Upper lobe of right lung (tissue), 1 donor: Measurements from ENCODE around the gene EIF4G3. TPM values are rescaled to one million over a fixed set of nuclear protein-coding genes. Genes with fewer than 3 reads are reported as not detected.

ENCODE experiments used
- ATAC-seq: fragments of 200-7000 bp; cut with Tn5 transposase; one replicate; pipeline ENCODE4 v1.9.1; 2020; ENCODE audit warnings: mild to moderate bottlenecking, moderate library complexity
- DNase-seq: peaks from one replicate; pipeline ENCODE4 v3.0.0-alpha.2; 2020
- H3K27ac ChIP-seq: fragments of 200-600 bp; one replicate; pipeline ENCODE4 v1.8.0; 2022
- H3K27me3 ChIP-seq: fragments of 200-600 bp; one replicate; pipeline ENCODE4 v1.8.0; 2022; ENCODE audit warnings: mild to moderate bottlenecking
- H3K36me3 ChIP-seq: fragments of 200-600 bp; one replicate; pipeline ENCODE4 v1.8.0; 2022
- H3K4me1 ChIP-seq: fragments of 200-600 bp; one replicate; pipeline ENCODE4 v1.8.0; 2022
- H3K4me3 ChIP-seq: fragments of 200-600 bp; one replicate; pipeline ENCODE4 v1.8.0; 2022; ENCODE audit warnings: mild to moderate bottlenecking
- H3K9me3 ChIP-seq: fragments of 200-600 bp; one replicate; pipeline ENCODE4 v1.8.0; 2022
- CTCF ChIP-seq: fragments of 200-600 bp; IDR thresholded peaks from one replicate; pipeline ENCODE4 v1.8.0; 2022; ENCODE audit warnings: antibody characterized with exemption
- intact Hi-C: fragments of 100-400 bp; cut with DNase I; formaldehyde crosslinking; loops from one replicate; pipeline ENCODE4 v1.11.0; 2022
- total RNA-seq: library from RNA; stranded (reverse); fragmentation: NEBNext Ultra II Directional; extraction: Animal tissue kit (Norgen Biotek cat#: 25700); gene quantifications from one replicate; pipeline ENCODE4 v1.2.1, GENCODE V29; 2021
- donor health status: DM: no; HTN: yes; CAD: no; lungs with severe emphysema.

The EIF4G3 gene
- total RNA-seq, 1 donor from 2014 or later, result 44.5 TPM

- no peak for TF ChIP-seq CTCF
- ATAC-seq (no peak), DNase-seq (no peak)
- intact Hi-C loops, result no loop called here
- Histone ChIP-seq H3K4me3 (no peak overlapping the region), H3K36me3 (no peaks in the 10 kb centered on the region), H3K27me3 (no peaks in the 10 kb centered on the region), H3K27ac (no peak overlapping the region), H3K4me1 (no peaks in the 10 kb centered on the region), H3K9me3 (no peaks in the 10 kb centered on the region)
Measured at GRCh38 chr1:21012937-21013336, 163.8 kb downstream of the EIF4G3 start.

- no peak for DNase-seq
- Histone ChIP-seq H3K36me3 (no peaks in the 10 kb centered on the region), H3K9me3 (no peaks in the 10 kb centered on the region), H3K4me3 (no peak overlapping the region), H3K4me1 (no peaks in the 10 kb centered on the region), H3K27me3 (no peaks in the 10 kb centered on the region), H3K27ac (no peak overlapping the region)
- no peak for TF ChIP-seq CTCF
- no peak for ATAC-seq
- intact Hi-C loops, result no loop called here
Measured at GRCh38 chr1:21007876-21008275, 168.8 kb downstream of the EIF4G3 start.

- no peak overlapping the region for H3K4me3 ChIP-seq
- no peak overlapping the region for H3K27ac ChIP-seq
- H3K36me3 ChIP-seq, result no peaks in the 10 kb centered on the region
- H3K4me1 ChIP-seq, result no peaks in the 10 kb centered on the region
- TF ChIP-seq CTCF, result no peak
- no peaks in the 10 kb centered on the region for H3K27me3 ChIP-seq
- no peaks in the 10 kb centered on the region for H3K9me3 ChIP-seq
- DNase-seq (no peak), ATAC-seq (no peak)
- intact Hi-C loops, result no loop called here
Measured at GRCh38 chr1:21005466-21006239, 171.0 kb downstream of the EIF4G3 start.

GRCh38 chr1:21003281-21004045 lies 173.2 kb downstream of the EIF4G3 start:
- H3K4me3 ChIP-seq, result no peak overlapping the region
- DNase-seq, result no peak
- ATAC-seq, result no peak
- H3K9me3 ChIP-seq, result no peaks in the 10 kb centered on the region
- no peak for TF ChIP-seq CTCF
- no peak overlapping the region for H3K27ac ChIP-seq
- H3K36me3 ChIP-seq, result no peaks in the 10 kb centered on the region
- intact Hi-C loops, result no loop called here
- H3K27me3 ChIP-seq, result no peaks in the 10 kb centered on the region
- H3K4me1 ChIP-seq, result no peaks in the 10 kb centered on the region

- DNase-seq, result no peak
- intact Hi-C loops, result no loop called here
Measured at GRCh38 chr1:21001042-21001441, 175.7 kb downstream of the EIF4G3 start.

More at GRCh38 chr1:21001042-21001441, 175.7 kb downstream of the EIF4G3 start:
- Histone ChIP-seq H3K9me3 (no peaks in the 10 kb centered on the region), H3K27me3 (no peaks in the 10 kb centered on the region), H3K4me1 (no peaks in the 10 kb centered on the region), H3K27ac (no peak overlapping the region), H3K36me3 (no peaks in the 10 kb centered on the region), H3K4me3 (no peak overlapping the region)
- TF ChIP-seq CTCF, result no peak
- ATAC-seq, result no peak
